Breast epithelium (tissue), 3 donors: ENCODE measurements around the gene PKIG.

Source experiments
- CTCF ChIP-seq, 3 donors: fragments of 450-650 bp; IDR thresholded peaks; one replicate each; pipeline ENCODE4 v1.5.1; 2016 to 2017; ENCODE audit warnings: antibody characterized with exemption in 3 of 3, mild to moderate bottlenecking in 3 of 3, moderate library complexity in 3 of 3
- POLR2A ChIP-seq: fragments of 450-650 bp; IDR thresholded peaks from one replicate; pipeline ENCODE4 v1.6.1; 2016; ENCODE audit warnings: antibody characterized with exemption, mild to moderate bottlenecking, moderate library complexity
- POLR2AphosphoS5 ChIP-seq, 3 donors: sonication (generic); formaldehyde crosslinking; IDR thresholded peaks; one replicate each; pipeline ENCODE4 v1.6.1; 2017; ENCODE audit warnings: antibody characterized with exemption in 3 of 3

- no peak for TF ChIP-seq CTCF (IDR thresholded peaks at IDR 0.05)
- no peak for TF ChIP-seq POLR2A
- no peak for TF ChIP-seq POLR2AphosphoS5 (IDR thresholded peaks at IDR 0.05)
Measured at GRCh38 chr20:44633187-44633810, 50.9 kb downstream of the PKIG start.
